Measurements from ENCODE around the gene PARN.
"Not testable (repeated sequence)": the region's sequence is repeated elsewhere in the genome, so short reads cannot be mapped to it uniquely, and the experiment has no call there.

PARN gene

GRCh38 chr16:14423344-14423743, 206.7 kb downstream of the PARN start:
- DNase-seq = no peak

- DNase-seq = no peak
These were observed 209.2 kb downstream of the PARN start for GRCh38 chr16:14420721-14421488.

- not testable (repeated sequence) for DNase-seq
These were observed 209.8 kb downstream of the PARN start for GRCh38 chr16:14420243-14420642.

GRCh38 chr16:14419817-14420216, 210.2 kb downstream of the PARN start:
- DNase-seq = no peak

GRCh38 chr16:14418795-14419225, 211.2 kb downstream of the PARN start:
- no peak for DNase-seq

- no peak for DNase-seq
These were observed 213.9 kb downstream of the PARN start for GRCh38 chr16:14416184-14416583.

GRCh38 chr16:14415291-14415690, 214.8 kb downstream of the PARN start:
- DNase-seq = no peak

GRCh38 chr16:14409563-14409962, 220.5 kb downstream of the PARN start:
- no peak for DNase-seq

- DNase-seq = no peak
These were observed 222.2 kb downstream of the PARN start for GRCh38 chr16:14407786-14408399.

- no peak for DNase-seq
These were observed 224.2 kb downstream of the PARN start for GRCh38 chr16:14405611-14406537.

- DNase-seq = not testable (repeated sequence)
These were observed 227.1 kb downstream of the PARN start for GRCh38 chr16:14403001-14403389.

GRCh38 chr16:14402114-14403000, 227.7 kb downstream of the PARN start:
- not testable (repeated sequence) for DNase-seq

GRCh38 chr16:14401711-14402061, 228.4 kb downstream of the PARN start:
- DNase-seq = not testable (repeated sequence)

- not testable (repeated sequence) for DNase-seq
These were observed 228.9 kb downstream of the PARN start for GRCh38 chr16:14400978-14401710.

- DNase-seq = no peak
These were observed 229.6 kb downstream of the PARN start for GRCh38 chr16:14400285-14400977.

- no peak for DNase-seq
These were observed 230.4 kb downstream of the PARN start for GRCh38 chr16:14399378-14400284.

GRCh38 chr16:14398014-14398717, 231.9 kb downstream of the PARN start:
- DNase-seq = no peak

- not testable (repeated sequence) for DNase-seq
These were observed 234.3 kb downstream of the PARN start for GRCh38 chr16:14395710-14396304.

- DNase-seq = no peak
These were observed 235.2 kb downstream of the PARN start for GRCh38 chr16:14394834-14395233.
